Cardiac fibroblast (primary cell): Measurements from ENCODE around the gene PCDHA2.

Source experiments
- DNase-seq, 2 donors: peaks; one replicate each; pipeline versions ENCODE4 v3.0.0 to v3.0.0-alpha.2; 2010; ENCODE audit warnings: low read depth in 2 of 2
- H3K4me3 ChIP-seq, 2 donors: replicated peaks in 1 of 2; 1 replicate in 1 of 2; 2 replicates in 1 of 2; pipeline ENCODE4 v1.5.1; 2011; ENCODE audit warnings: low read depth in 2 of 2, low read length in 2 of 2, mild to moderate bottlenecking in 2 of 2, moderate library complexity in 1 of 2
- CTCF ChIP-seq: IDR thresholded peaks from one replicate; pipeline ENCODE4 v1.5.1; 2011; ENCODE audit warnings: low read depth, mild to moderate bottlenecking, low read length, inconsistent platforms

PCDHA2 gene

GRCh38 chr5:140840978-140841962 is 46.6 kb downstream of the PCDHA2 start, which contains the start of gene PCDHA8:
TSS of gene PCDHA8 (plus strand) at chr5:140841187. CDS start at chr5:140841322, 135 bp downstream.
- TF ChIP-seq CTCF, result peak; percentile 37
- peak in 1 of 2 donors; percentile 17 for DNase-seq
- H3K4me3 ChIP-seq, result no peak within 1 kb of the TSS

- DNase-seq, result no peak
- TF ChIP-seq CTCF, result no peak
- no peak overlapping the region for H3K4me3 ChIP-seq
Measured at GRCh38 chr5:140842798-140843733, 48.4 kb downstream of the PCDHA2 start.
